ENCODE measurements around the gene PRR29.

The PRR29 gene

DNA sequence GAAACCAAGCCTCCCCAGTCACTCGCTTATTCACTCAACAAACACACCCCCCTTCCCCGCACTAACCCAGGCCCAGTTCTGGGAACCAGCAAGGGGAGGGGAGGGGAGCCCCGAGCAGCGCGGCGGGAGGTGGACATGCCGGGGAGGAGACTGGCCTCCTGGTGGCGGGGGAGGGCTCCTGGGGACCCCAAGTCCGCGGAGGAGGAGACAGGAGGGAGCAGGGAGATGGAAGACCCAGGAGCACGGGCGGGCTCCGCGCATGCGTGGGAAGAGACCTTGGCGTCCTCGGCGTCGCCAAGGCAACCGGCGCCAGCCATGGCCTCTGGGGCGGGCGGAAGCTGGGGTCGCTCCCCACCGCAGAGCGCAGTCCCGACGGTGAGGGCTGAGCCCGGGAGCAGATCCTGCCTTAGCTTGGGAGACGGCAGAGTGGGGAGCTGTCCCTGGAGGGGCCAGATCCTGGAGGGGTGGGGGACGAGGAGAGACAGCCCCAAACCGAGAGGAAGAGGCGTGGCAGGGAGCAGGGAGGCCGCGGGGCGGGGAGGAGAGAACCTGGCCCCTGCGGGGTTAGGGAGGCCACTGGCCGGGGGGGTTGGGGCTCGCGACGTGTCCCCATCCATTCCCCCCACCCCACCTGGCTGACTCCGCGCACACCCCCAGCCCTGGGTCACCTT lies at the start of gene PRR29:
PRR29 (plus strand) TSS at position 302 of the 671 bp plus-strand sequence; CDS start at position 316, 14 bp downstream.
- peak; percentile 93 for DNase-seq (ENCODE audit: low spot score)

DNA sequence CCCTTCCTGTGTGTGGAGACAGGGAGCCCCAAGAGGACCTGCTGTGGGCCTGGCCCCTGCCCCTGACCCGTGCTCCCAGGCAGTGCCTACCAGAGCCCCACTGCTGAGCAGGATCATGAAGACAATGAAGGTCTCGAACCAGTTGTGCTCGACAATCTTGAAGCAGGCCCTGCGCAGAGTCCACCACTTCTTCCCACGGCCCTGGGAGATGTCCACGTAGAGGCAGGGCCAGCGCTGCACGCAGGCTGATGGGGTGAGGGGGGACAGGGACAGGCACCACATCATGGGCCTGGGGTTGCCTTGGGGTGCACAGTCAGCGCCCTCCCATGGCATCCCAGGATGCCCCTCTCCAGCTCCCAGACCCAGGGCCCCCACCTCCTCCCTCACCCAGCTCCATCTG lies 49.6 kb upstream of the PRR29 start:
- no peak for DNase-seq (ENCODE audit: low spot score)

DNA sequence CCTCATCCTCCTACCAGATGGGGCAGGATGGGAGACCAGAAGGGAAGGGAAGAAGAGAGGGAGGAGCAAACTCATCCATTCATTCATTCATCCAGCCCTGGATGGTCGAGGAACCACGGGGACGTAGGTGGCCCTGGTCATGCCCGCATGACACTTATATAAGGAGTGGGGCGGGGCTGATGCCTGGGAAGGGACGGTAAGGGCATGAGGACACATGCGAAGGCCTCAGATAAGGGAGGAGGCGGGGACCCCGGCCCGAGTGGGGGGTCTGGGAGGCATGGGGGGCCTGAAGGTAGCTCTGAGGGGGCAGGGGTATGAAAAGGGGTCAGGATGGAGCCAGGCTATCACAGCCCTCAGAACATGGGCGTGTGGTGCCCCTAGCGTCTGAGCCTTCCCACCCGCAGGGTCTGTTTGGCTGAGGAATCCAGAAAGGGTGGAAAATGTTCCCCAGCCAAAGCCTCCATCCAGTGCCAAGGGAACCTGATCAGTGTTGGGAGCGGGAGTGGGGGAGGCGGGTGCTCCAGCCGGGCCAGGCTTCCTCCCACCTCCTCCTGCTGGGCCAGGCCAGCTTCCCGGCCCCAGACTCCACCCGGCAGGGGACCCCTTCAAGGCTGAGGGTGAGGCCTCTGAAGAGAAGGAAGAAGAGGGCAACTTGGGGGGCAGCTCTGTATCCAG lies 48.4 kb upstream of the PRR29 start:
- no peak for DNase-seq (ENCODE audit: low spot score)

DNA sequence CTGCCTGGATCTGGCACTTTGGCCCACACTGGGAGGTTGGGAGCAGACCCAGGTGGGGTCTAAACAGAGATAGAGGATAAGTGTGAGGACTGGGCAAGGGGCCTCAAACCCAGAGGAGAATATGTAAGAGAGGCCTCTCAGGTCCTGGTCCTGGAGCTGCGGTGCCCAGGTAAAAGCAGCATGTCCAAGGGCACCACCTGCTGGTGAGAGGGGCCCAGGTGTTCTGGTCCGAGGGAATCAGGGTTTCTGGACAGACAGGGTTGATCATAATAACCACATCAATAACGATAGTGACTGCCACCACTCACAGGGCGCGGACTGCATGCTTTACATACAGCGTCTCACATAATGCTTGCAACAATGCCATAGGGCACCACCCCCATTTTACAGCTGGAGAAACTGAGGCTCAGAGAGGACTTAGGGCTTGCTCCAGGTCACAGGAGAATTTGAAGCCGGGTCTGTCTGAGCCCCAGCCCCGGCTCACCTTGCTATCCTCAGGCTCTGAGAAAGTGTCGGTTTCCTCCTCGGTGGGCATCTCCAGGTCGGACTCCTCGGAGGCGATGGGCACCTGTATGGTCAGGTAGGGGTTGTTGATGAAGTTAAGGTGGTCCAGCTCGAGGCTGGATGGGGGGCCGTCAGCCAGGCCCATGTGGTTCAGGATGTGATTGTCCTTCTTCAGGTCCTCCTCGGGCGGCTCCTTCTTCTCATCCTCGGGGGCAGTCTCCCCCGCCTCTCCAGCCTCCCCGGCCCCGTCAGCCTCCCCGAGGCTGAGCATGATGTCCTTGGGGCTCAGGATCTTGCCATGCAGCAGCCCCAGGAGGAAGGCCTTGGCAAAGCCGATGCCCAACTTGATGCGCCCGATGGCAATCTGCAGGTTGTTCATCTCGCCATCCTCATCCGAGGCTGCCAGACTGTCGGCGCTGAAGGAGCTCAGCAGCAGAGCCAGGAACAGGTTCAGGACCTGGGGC lies 46.9 kb upstream of the PRR29 start:
- no peak for DNase-seq (ENCODE audit: low spot score)

GRCh38 chr17:63954402-63955063 lies 43.6 kb upstream of the PRR29 start:
- no peak for DNase-seq (ENCODE audit: low spot score)

DNA sequence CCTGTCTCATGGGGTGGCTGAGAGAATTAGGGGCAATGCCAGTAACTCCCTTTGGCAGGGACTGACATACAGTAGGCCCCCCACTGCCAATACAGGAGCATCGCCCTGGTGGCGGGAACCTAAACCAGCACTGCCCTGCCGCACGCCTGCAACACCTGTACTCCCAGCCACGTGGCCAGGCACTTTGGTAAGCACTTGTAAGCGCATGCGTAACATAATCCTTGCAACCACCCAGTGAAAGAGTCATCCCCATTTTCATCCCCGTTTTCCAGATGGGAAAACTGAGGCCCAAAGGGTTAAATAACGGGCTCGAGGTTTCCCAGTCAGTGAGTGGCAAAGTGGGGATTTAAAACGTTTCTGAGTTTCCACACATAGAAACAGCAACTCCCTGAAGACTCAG lies 42.9 kb upstream of the PRR29 start:
- no peak for DNase-seq (ENCODE audit: low spot score)

GRCh38 chr17:63955791-63956190 lies 42.4 kb upstream of the PRR29 start:
- no peak for DNase-seq (ENCODE audit: low spot score)

DNA sequence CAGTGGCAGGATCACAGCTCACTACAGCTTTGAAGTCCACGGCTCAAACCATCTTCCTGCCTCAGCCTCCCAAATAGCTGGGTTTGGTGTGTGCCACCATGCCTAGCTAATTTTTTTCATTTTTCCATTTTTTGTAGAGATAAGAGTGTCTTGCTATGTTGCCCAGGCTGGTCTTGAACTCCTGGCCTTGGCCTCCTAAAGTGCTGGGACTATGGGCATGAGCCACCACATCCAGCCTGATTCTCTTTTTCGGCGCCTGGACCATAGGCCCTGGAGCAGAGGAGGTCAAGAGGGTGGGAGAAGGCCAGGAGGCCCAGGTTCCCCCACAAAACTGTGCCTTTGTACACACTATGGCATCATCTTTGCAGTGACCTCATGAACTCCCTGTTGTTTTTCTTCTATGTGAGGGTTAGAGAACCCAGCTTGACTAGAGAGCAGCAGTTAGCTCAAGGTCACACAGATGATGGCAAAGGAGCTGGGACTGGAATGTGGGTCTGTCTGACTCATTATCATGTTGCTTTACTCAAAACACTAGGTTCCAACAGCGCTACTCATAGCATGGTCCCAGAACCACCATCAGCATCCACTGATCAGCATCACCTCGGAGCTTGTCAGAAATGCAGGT lies 41.7 kb upstream of the PRR29 start:
- DNase-seq (ENCODE audit: low spot score), result no peak

- DNase-seq (ENCODE audit: low spot score), result no peak
These were observed 38.1 kb upstream of the PRR29 start for GRCh38 chr17:63960006-63960405.

GRCh38 chr17:63960430-63960829 lies 37.7 kb upstream of the PRR29 start:
- DNase-seq (ENCODE audit: low spot score), result no peak

DNA sequence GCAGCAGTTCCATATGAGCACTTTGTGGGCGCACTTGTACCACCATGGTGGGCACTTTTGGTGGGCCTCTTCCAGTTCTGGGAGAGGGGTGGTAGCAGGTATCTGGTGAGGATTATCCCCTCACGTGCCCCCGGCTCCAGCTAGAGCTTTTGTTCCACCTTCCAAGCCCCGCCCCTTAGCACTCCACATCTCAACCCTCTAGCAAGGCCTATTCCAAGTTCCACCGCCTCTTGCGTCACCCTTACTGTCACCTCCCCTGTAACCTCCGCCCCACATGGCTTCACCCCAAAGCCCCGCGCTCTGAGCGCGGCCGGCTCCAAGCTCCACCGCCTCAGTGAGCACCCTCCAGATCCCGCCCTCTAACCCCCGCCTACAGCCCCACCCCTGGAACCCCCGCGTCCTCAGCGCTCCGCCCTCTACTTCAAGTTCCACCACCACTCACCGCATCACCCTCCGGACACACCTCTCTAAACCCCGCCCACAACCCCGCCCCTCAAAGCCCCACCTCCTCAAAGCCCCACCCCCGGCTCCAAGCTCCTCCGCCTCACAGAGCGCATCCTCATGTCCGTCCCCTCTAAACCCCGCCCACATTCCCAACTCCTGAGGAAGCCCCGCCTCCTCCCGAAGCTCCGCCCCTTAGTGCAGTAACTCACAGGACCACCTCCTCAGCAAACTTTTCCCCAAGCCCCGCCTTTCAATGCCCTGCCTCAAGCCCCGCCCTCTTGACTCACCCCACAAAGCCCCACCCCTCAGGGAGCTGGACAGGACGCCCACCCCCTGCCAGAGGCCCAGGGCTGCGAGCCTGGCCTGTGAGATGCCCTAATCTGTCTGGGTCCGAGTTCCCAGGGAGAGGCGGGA lies 36.6 kb upstream of the PRR29 start:
- DNase-seq (ENCODE audit: low spot score), result peak; percentile 56

- DNase-seq (ENCODE audit: low spot score), result no peak
These were observed 35.8 kb upstream of the PRR29 start for GRCh38 chr17:63962298-63962744.

- no peak for DNase-seq (ENCODE audit: low spot score)
These were observed 35.0 kb upstream of the PRR29 start for GRCh38 chr17:63963123-63963522.

DNA sequence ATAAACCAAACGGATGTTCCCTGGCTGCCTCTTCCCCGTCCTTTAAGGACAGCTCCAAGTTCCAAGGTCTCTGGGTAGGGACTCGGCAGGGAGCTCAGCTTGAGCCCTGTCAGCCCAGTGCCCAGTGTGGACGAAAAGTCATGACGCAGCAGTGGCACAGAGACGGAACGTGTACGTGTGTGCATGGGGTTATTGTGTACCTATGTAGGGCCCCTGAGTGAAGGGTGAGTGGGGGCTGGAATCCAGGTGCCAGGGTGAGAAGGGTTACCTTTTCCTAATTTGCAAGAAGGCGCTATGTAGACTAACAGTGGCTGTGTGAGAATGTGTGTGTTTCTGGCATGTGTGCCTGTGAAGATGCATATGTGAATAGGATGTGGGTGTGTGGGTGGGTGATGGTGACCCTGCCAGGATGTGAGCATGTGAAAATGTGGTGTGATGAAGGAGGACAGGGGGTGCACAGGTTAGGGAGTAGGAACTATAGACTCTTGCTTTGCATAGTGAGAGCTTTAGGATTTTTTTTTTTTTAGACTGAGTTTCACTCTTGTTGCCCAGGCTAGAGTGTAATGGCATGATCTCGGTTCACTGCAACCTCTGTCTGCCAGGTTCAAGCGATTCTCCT lies 31.4 kb upstream of the PRR29 start:
- no peak for DNase-seq (ENCODE audit: low spot score)

DNA sequence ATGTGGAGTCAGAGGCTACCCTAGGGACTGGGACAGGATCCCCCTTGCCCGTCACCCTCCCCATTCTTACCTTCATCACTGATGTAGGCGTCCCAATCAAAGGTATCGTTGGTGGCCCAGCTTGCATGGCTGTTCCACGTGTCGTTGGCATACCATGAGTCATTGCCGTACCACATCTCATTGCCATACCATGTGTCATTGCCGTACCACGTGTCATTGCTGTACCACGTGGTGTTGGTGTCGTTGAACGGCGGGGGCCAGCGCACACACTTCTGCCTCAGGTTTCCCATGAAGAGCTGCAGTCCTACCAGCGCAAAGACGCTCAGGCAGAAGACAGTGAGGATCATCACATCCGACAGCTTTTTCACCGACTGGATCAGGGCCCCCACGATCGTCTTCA lies 30.2 kb upstream of the PRR29 start:
- no peak for DNase-seq (ENCODE audit: low spot score)

DNA sequence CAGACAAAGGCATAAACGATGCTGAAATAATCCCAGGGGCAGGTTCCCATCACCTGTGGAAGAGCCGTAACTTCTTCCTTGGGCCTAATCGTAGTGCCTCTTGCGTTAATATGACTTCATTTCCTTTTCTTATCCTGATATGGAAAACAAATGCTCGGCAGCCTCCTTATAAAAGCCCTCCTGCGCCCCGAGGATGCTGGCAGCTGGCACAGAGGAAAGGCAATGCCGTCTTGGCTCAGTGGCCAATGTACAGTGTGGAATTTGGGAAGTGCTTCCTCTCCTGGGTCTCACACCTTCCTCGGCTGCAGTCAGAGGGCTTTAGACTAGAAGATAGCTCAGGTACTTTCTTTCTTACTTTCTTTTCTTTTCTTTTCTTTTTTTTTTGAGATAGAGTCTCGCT lies 28.9 kb upstream of the PRR29 start:
- no peak for DNase-seq (ENCODE audit: low spot score)

DNA sequence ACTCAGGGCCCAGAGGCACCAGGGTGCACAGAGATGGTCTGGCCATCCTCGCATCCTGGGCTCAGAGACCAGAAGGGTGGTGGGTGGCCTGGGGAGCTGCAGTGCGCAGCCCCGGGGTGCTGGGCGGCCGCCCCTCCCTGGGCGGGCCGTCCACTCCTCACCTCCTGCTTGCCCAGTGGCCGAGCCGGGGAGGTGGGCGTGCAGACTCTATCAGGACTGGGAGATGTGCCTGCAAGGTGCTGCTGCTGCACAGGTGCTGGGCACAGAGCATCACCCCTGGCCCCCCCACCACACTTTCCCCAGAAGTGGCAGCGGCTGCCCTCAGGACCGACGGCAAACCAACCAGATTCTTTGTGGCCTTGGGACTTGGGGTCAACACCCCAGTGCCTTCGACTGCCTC lies 25.4 kb upstream of the PRR29 start, which contains the start of gene SCN4A:
SCN4A (minus strand) TSS at position 123 of the 400 bp plus-strand sequence; CDS start at position 46, 77 bp downstream.
- no peak for DNase-seq (ENCODE audit: low spot score)

GRCh38 chr17:63973247-63973646 lies 24.9 kb upstream of the PRR29 start:
- no peak for DNase-seq (ENCODE audit: low spot score)

DNA sequence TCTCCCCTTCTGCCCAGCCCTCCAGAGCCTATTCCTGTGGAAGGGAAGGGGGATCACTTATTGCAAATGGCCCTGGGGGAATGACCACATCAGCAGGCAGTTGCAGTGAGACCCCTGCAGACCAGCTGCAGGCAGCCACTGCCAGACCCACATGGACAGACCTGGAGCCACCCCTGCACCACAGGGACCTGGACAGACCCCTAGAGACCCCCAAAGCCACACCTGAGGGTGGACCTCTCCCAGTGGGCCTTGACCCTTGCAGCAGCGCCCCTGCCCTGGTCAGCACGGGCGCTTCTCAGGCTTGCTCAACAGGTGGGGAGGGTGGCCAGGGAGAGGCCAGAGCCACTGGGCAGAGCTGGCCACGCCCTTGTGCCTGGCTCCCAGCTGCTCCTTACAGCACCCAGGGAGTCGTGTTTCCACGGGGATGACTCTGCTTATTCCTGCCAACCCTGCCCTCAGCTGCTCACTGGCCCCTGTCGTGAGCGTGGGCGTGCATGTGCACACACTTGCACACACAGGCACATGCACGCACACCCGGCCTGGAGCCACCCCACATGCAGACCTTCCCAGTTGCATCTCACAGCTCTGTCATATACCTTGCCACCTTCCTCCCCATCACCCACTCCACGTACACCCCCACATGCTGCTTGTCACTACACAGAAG lies 24.1 kb upstream of the PRR29 start:
- DNase-seq (ENCODE audit: low spot score), result peak; percentile 67

All from GM03348 (cell line).